GM19467 (cell line): ENCODE results near the gene RLIM.
"Not testable (repeated sequence)": the region's sequence is repeated elsewhere in the genome, so short reads cannot be mapped to it uniquely, and the experiment has no call there.

Source experiments
- ATAC-seq: cut with Tn5 transposase; IDR thresholded peaks from one replicate; pipeline ENCODE4 v1.9.1; 2021; ENCODE audit warnings: mild to moderate bottlenecking, moderate library complexity; ENCODE audit not compliant: unreplicated experiment

Gene RLIM, protein sequence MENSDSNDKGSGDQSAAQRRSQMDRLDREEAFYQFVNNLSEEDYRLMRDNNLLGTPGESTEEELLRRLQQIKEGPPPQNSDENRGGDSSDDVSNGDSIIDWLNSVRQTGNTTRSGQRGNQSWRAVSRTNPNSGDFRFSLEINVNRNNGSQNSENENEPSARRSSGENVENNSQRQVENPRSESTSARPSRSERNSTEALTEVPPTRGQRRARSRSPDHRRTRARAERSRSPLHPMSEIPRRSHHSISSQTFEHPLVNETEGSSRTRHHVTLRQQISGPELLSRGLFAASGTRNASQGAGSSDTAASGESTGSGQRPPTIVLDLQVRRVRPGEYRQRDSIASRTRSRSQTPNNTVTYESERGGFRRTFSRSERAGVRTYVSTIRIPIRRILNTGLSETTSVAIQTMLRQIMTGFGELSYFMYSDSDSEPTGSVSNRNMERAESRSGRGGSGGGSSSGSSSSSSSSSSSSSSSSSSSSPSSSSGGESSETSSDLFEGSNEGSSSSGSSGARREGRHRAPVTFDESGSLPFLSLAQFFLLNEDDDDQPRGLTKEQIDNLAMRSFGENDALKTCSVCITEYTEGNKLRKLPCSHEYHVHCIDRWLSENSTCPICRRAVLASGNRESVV

DNA sequence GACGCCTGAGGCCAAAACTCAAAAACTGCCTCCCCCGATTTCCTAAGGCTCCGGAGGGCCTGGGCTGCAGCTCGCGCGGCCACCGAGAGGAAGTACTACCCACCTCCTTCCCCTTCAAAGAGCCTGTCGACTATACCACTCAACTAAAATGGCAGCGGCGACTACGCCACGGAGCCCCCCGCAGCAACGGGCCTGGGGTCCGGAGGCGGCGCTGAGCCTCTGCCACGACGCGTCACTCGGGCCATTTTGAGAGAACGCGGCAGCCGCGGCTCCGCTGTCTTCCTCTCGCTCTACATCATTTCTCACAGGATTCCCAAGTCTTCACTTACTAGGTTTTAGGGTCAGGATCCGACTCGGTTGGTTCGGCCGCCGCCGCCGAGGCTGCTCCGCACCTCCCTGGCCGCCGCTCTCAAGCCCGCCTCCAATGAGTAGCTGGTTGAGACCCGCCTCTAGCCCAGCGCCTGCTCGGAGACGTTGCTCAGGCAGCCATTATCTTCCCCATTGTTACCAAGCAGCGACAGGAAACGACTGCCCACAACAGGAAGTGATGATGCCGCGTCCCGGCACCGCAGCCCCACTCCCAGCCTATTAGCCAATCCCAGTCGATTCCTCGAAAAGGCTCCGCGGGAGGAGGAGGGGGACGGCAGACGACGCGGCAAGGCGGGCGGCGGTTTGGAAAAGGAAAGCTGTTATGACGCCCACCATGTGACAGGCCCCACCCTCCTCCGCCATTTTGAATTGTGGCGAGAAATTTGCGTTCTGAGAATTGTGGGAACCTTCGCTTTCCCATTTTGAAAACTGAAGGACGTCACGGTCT, at the start of gene RLIM:
RLIM (minus strand) TSS at position 532 of the 817 bp plus-strand sequence. CDS start 18,647 bp downstream, outside the sequence.
- ATAC-seq = peak; percentile 94

DNA sequence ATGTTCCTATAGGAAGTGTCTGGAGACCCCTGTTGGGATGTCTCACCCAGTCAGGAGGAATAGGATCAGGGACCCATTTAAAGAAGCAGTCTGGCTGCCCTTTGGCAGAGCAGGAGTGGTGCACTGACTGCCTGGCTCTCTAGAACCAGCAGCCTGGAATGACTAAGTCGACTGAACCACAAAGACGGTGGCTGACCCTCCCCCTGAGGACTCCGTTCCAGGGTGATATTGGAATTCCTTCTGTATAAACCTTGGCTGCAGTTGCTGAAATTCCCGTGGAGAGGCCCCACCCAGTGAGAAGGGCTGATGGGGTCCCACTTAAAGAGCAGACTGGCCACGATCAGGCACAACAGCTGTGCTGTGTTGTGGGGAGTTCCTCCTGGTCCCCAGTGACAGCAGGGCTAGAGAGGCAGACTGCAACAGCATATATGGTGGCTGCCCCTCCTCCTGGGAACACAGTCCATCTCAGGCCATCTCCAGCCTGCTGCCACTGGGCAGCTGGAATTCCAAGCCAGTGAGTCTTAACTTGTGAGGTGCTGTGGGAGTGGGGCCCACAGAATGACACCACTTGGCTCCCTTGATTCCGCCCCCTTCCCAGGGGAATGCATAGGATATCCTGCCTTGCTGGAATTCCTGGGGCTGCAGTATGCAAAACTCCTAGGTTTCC, 41.8 kb upstream of the RLIM start:
- ATAC-seq = no peak

DNA sequence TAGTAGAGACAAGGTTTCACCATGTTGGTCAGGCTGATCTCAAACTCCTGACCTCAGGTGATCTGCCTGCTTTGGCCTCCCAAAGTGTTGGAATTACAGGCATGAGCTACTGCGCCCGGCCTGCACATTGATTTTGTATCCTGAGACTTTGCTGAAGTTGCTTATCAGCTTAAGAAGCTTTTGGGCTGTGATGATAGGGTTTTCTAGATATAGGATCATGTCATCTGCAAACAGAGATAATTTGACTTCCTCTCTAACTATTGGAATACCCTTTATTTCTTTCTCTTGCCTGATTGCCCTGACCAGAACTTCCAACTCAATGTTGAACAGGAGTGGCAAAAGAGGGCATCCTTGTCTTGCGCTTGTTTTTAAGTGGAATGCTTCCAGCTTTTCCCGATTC, 40.5 kb upstream of the RLIM start:
- not testable (repeated sequence) for ATAC-seq

DNA sequence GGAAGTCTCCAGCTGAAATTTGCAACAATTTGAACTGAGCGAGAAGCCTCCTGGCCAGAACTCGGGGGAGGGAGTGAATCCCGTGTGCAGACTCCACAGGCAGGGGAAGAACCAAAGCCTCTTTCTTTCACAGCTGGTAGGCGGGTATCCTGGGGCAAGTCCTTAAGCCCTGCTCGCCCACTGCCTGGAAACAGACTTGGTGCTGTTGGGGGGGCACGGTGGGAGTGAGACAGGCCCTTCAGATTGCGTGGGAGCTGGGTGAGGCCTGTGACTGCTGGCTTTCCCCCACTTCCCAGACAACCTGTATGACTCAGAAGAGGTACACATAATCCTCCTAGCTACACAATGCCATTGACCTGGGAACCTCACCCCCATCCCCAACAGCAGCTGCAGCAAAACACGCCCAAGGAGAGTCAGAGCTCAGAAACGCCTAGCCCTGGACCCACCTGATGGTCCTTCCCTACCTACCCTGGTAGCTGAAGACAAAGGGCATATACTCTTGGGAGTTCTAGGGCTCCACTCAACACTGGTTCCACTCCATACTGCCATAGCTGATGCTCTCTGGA, 22.4 kb upstream of the RLIM start:
- no peak for ATAC-seq

DNA sequence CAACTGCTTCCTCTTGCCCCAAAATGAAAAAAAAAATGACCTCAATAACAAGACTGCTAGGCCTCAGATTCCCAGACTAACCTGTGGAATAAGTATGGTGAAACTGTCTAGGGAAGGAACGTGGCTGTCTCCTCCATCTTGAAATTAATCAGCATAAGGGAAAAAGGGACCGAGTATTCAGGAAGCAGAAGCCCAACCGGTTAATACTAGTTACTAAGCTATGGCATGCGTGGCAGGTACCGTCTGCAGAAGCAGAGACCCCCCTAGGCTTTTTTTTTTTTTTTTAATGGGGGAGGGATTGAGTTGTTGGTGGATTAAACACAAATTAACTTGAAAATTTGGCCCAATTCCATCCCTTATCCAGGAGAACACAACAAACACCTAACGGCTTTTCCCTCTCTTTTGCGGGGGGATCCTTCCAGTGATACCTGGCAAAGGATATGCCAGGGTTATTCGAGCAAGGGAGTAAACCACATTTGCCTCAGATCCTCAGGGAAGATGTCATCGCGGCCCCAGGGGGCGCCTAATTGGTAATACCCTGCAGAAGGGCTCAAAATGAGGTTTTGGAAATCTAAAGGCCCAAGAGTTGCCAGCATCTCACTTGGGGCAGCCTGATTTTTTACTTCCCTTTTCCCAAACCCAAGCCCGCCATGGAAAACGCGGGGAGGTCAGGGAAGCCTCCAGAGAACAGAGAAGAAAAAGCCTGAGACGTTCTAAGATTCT, 893 bp downstream of the RLIM start:
- no peak for ATAC-seq

DNA sequence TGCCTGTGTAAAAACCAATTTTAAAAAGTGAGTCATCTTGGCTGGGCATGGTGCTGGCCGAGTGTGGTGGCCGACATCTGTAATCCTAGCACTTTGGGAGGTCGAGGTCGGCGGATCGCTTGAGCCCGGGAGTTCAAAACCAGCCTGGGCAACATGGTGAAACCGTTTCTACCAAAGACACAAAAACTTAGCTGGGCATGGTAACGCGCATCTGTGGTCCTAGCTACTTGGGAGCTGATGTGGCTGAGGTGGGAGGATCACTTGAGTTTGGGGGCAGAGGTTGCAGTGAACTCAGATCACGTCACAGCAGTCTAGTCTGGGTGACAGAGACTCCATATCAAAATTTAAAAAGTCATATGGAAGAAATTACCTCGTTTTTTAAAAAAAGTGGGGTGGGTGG, 7.6 kb downstream of the RLIM start:
- ATAC-seq = no peak

DNA sequence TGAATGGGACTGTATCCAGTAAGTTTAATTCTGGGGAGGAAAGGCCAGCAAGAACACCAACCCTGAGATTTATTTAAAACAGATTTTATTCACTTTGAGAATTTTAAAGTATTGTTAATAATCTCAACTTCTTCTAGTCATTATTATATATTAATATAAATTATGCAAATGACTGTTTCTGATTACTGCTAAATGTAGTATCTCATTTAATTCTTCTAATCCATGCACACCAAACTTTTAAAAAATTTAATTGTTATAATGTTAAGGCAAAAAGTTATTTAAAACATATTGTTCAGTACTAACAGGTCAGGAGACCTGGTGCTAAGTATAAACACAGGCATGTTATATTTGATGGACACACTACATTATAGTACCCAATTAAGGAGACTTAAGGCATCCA, 8.1 kb downstream of the RLIM start:
- no peak for ATAC-seq

DNA sequence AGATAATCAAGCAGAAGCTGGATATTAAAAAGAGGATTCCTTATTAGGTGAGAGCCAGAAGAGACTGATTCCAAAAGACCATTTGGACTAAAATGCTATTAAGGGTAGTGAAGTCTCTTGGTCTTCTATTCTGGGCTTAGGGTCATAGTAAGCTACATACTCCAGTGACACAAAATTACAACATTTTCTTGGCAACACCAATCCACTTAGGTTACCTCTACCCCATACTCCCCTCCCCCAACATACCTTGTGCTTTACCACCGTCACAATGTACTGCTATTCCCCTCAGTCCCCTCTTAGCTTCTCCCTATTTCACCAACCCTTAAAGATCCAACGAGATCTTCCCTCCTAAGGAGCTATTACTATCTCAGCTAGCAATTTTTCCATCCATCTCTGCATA, 11.4 kb downstream of the RLIM start:
- ATAC-seq = no peak

DNA sequence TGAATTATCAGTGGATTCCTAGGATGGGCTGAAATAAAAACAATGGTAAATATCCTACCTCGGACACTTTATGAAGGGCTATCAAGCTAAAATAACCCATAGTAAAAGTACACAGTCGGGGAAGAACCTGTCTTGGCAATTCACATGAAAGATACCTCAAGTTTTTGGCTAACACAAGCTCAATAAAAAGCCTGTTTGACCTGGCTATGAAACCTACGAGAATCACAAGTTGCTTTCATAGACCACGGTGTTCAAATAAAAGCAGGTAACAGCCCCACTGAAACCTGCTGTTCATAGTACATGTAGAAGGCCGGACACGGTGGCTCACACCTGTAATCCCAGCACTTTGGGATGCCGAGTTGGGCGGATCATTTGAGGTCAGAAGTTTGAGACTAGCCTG, 12.3 kb downstream of the RLIM start:
- ATAC-seq = no peak

DNA sequence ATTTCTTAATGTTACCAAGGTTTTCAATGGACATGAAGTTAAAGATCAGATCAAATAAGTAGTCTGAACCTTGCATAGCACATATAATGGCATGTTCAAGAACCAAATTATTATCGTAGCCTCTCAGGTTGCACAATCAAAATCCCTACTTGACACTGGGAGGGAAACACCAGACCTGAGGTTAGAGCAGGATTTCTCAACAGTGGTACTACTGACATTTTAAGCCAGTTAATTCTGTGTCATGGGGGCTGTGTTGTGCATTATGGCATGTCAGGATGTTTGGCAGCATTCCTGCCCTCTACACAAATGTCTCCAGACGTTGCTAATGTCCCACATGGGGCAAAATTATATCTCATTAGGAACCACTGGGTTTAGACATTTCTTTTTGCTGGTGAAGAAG, 20.8 kb downstream of the RLIM start:
- no peak for ATAC-seq

DNA sequence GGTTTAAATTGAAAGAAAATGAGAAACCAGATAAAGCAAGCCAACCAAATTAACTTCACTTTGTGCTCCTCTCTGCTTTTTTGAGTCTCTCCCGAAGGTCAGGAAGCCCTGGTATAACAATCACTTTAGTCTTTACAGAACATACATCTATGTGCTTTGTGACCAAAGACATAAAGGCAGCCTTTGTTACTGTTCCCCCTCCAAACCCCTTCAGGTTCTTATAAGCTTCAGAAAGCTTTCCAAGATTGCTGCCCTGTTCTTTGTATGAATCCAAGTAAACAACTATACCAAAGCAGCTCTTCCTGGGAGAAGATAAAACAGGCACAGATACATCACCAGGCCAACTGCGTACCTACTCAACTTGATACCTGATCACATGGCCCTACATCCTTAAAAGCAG, 28.7 kb downstream of the RLIM start:
- no peak for ATAC-seq

DNA sequence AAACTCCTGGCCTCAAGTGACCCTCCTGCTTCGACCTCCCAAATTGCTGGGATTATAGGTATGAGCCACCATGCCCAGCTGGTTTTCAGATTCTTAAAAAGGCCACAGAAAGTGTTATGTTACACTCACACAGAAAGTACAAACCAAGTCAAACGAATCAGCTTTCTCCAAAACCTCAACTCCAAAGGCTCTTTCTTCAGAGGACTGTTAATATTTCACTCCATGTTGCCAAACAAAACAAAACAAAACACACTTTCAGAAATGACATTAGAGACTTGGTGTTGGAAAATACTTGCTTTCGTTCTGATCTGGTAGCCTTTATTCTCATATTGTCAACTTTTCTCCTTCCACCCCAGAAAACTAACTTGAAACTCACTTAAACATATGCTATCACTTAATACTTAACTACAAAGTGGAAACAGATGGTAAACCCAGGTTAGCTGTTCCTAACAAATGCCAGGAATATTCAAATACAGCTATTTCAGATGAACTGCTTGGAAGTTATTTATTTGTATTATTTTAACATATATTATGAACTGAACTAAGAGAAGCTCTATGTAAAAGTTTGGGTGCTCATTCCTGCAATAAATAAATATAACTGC, 34.7 kb downstream of the RLIM start:
- ATAC-seq = no peak

DNA sequence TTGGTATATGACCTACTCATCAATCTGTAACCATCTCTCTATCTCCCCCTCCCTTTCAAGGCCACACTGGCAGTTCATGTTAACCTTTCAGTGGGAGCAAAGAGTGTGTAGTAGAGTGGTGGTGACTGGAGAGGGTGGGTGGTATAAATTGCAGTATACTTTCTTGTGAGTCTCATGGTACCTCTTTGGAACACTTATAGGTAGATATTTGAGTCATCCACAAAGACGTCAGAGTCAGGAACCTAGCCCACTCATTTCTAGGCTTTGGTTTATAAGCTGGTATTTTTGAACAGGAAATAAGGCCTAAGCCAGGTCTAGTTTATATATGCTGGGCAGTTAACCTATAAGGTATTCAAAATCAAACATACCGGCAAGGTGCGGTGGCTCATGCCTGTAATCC, 36.3 kb downstream of the RLIM start:
- no peak for ATAC-seq

DNA sequence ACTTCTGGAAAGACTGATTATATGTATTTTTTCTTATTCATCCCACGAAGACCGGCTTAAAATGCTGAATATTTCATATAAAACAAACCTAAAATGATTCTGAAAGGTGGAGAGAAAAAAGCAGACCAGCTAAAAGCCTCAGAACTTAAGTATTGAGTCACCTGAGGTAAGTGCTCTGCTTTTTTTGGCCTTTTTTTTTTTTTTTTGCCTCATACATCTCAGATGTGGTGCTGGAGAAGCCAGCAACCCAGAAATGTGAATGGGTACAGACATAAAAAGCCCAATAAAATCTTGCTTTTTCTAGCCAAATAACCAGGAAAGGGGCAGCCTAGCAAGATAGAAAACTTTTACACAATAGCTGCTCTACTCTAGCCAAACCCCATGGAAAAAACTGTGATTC, 57.0 kb downstream of the RLIM start:
- no peak for ATAC-seq

DNA sequence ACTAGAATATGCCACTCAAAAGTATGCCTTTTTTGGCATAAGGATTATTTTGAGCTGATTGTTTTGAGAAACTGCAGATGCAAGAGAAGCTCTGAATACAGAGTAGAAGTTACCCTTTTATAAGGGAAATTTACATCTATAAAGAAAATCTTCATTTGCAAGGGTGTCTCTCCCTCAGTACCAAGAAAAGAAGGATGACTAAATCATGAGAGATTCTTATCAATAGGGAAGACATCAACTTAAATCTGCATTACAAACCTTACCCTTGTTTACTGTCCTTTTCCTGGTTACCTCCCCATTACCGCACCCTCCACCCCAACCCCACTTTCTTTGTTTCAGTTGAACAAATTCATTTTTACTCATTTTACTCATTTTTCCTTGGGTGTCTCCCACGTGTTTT, 62.5 kb downstream of the RLIM start:
- no peak for ATAC-seq

DNA sequence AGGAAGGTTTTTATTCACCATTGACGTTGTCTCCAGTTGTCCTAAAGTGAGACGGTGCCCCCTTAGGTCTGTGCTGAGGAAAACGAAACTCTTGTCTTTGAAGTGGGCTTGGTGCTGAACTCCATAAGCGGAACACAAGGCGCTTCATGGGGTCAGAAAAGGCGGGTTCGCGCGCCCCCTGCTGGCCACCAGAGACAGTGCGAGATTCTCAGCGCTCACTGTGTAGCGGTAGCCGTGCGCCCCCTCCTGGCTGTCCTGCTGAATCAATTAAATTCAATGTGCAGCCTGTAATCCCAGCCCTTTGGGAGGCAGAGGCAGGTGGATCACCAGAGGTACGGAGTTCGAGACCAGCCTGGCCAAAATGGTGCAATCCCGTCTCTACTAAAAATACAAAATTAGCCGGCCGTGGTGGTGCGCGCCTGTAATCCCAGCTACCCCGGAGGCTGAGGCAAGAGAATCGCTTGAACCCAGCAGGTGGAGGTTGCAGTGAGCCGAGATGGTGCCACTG, 64.1 kb downstream of the RLIM start:
- ATAC-seq = peak; percentile 70

DNA sequence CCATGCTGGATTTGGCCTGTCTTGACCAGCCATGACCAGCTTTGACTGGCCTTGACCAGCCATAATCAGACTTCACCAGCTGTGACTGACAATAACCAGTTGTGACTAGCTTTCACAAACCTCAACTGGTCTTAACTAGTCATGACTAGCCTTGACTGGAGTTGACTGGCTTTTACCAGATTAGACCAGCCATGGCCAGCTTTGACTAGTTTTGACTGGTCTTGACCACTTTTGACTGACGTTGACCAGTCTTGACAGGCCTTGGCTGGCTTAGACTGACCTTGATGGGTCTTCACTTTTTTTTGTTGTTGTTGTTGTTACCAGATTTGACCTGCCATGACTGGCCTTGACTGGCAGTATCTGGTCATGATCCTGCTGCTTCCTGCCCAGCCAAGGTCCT, 67.4 kb downstream of the RLIM start:
- ATAC-seq = no peak

DNA sequence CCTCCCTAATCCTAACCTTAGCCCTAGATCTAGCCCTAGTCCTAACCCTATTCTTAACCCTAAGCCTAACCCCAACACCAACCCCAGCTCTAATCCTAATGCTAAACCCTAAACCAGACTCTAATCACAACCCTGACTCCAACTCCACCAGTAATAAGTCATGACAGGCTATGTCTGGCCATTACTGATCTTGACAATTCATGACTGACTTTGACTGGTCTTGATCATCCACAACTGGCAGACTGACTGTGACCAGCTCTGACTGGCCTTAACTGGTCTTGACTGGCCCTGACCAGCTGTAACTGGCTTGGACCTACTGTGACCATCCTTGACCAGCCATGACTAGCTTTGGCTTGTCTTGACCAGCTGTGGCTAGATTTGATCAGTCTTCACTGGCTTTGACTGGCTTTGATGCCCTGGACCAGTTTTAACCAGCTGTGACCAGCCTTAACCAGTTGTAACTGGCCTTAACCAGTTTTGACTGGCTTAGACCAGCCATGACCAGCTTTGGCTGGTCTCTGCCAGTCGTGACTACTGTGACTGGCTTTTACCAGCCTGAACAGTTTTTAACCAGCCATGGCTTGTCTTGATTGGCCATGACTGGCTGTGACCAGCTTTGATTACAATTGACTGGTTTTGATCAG, 68.4 kb downstream of the RLIM start:
- no peak for ATAC-seq

DNA sequence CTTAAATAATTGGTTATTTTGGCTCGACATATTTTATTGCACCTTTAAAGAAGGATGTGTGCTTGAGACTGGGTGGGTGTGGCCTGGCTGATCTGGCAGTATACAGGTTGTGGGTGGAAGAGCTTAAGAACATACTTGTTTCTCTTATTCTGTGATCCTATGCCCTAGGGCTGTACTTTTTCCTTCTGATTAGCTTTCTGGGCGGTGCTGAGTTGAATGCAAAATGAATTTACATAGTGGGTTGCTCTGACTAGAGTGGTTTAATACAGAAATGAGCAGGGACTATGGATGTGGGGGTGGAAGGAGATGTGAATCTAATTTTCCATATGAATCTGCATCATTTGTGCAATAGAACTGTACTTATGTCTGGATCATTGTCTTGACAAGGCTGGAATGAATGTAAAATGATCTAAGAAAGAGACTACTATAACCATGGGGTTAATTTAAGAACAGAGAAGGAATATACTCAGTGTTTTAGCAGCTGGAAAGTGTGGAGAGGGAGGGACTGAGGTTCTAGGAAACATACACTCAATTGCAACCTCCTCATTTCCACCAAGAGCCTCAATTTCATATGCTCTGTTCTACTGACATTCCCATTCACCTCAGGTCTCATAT, 73.7 kb downstream of the RLIM start:
- ATAC-seq = no peak
